HEK293 (cell line): ENCODE measurements around the gene SYNGR4.

Experiments
- BCL11B ChIP-seq: fragments of 450-650 bp; formaldehyde crosslinking; IDR thresholded peaks from 2 replicates; pipeline ENCODE4 v1.5.1; 2016; ENCODE audit warnings: low read depth, missing biosample characterization, missing genetic modification characterization
- GFI1B ChIP-seq: fragments of 450-650 bp; formaldehyde crosslinking; IDR thresholded peaks from 2 replicates; pipeline ENCODE4 v1.5.1; 2016; ENCODE audit warnings: missing biosample characterization, missing genetic modification characterization
- GLIS1 ChIP-seq: fragments of 450-650 bp; formaldehyde crosslinking; IDR thresholded peaks from 2 replicates; pipeline ENCODE4 v1.5.1; 2016; ENCODE audit warnings: missing biosample characterization, missing genetic modification characterization
- HOXA7 ChIP-seq: sonication (generic); formaldehyde crosslinking; IDR thresholded peaks from 2 replicates; pipeline ENCODE4 v1.8.1; 2022; ENCODE audit warnings: missing genetic modification reagents, borderline replicate concordance
- KLF10 ChIP-seq: fragments of 450-650 bp; IDR thresholded peaks from 2 replicates; pipeline ENCODE4 v1.5.1; 2018; ENCODE audit warnings: missing biosample characterization, mild to moderate bottlenecking, missing genetic modification characterization
- KLF8 ChIP-seq: fragments of 450-650 bp; formaldehyde crosslinking; IDR thresholded peaks from 2 replicates; pipeline ENCODE4 v1.5.1; 2016; ENCODE audit warnings: missing biosample characterization, missing genetic modification characterization
- KLF9 ChIP-seq: fragments of 450-650 bp; formaldehyde crosslinking; IDR thresholded peaks from 2 replicates; pipeline ENCODE4 v1.5.1; 2016; ENCODE audit warnings: missing biosample characterization, missing genetic modification characterization, low read depth
- MEIS1 ChIP-seq: sonication (generic); formaldehyde crosslinking; IDR thresholded peaks from 2 replicates; pipeline ENCODE4 v1.8.1; 2022; ENCODE audit warnings: missing genetic modification reagents, mild to moderate bottlenecking, borderline replicate concordance
- MYNN ChIP-seq: fragments of 450-650 bp; formaldehyde crosslinking; IDR thresholded peaks from 2 replicates; pipeline ENCODE4 v1.5.1; 2016; ENCODE audit warnings: missing biosample characterization, missing genetic modification characterization, borderline replicate concordance
- YY2 ChIP-seq: fragments of 450-650 bp; formaldehyde crosslinking; IDR thresholded peaks from 2 replicates; pipeline ENCODE4 v1.5.1; 2016; ENCODE audit warnings: missing biosample characterization, missing genetic modification characterization
- ZBTB11 ChIP-seq: fragments of 450-650 bp; formaldehyde crosslinking; conservative IDR thresholded peaks from 2 replicates; pipeline ENCODE4 v1.5.1; 2016; ENCODE audit warnings: low read depth, missing biosample characterization, missing genetic modification characterization
- ZBTB17 ChIP-seq: fragments of 450-650 bp; formaldehyde crosslinking; IDR thresholded peaks from 2 replicates; pipeline ENCODE4 v1.5.1; 2016; ENCODE audit warnings: missing biosample characterization, missing genetic modification characterization
- ZFP37 ChIP-seq: fragments of 450-650 bp; formaldehyde crosslinking; IDR thresholded peaks from 2 replicates; pipeline ENCODE4 v1.5.1; 2016; ENCODE audit warnings: missing biosample characterization, missing genetic modification characterization
- ZFP41 ChIP-seq: fragments of 450-650 bp; formaldehyde crosslinking; IDR thresholded peaks from 2 replicates; pipeline ENCODE4 v1.5.1; 2016; ENCODE audit warnings: missing biosample characterization, missing genetic modification characterization, borderline replicate concordance
- ZFP69B ChIP-seq: fragments of 450-650 bp; formaldehyde crosslinking; IDR thresholded peaks from 2 replicates; pipeline ENCODE4 v1.5.1; 2016; ENCODE audit warnings: missing biosample characterization, missing genetic modification characterization
- ZIC2 ChIP-seq: fragments of 450-650 bp; formaldehyde crosslinking; IDR thresholded peaks from 2 replicates; pipeline ENCODE4 v1.5.1; 2016; ENCODE audit warnings: missing biosample characterization, missing genetic modification characterization
- ZNF121 ChIP-seq: fragments of 450-650 bp; formaldehyde crosslinking; IDR thresholded peaks from 2 replicates; pipeline ENCODE4 v1.5.1; 2016; ENCODE audit warnings: missing biosample characterization, missing genetic modification characterization
- ZNF138 ChIP-seq: fragments of 450-650 bp; formaldehyde crosslinking; IDR thresholded peaks from 2 replicates; pipeline ENCODE4 v1.5.1; 2016; ENCODE audit warnings: missing biosample characterization, missing genetic modification characterization, borderline replicate concordance
- ZNF16 ChIP-seq: fragments of 450-650 bp; formaldehyde crosslinking; IDR thresholded peaks from 2 replicates; pipeline ENCODE4 v1.5.1; 2016; ENCODE audit warnings: low read depth, missing biosample characterization, missing genetic modification characterization
- ZNF174 ChIP-seq: fragments of 450-650 bp; formaldehyde crosslinking; IDR thresholded peaks from 2 replicates; pipeline ENCODE4 v1.5.0; 2017; ENCODE audit warnings: missing biosample characterization, mild to moderate bottlenecking, missing genetic modification characterization
- ZNF311 ChIP-seq: fragments of 450-650 bp; formaldehyde crosslinking; IDR thresholded peaks from 2 replicates; pipeline ENCODE4 v1.5.1; 2017; ENCODE audit warnings: missing biosample characterization, missing genetic modification characterization, borderline replicate concordance
- ZNF404 ChIP-seq: fragments of 450-650 bp; formaldehyde crosslinking; IDR thresholded peaks from 2 replicates; pipeline ENCODE4 v1.5.1; 2017; ENCODE audit warnings: missing biosample characterization, missing genetic modification characterization
- ZNF48 ChIP-seq: fragments of 450-650 bp; formaldehyde crosslinking; IDR thresholded peaks from 2 replicates; pipeline ENCODE4 v1.5.1; 2016; ENCODE audit warnings: missing biosample characterization, missing genetic modification characterization
- ZNF544 ChIP-seq: fragments of 450-650 bp; formaldehyde crosslinking; IDR thresholded peaks from 2 replicates; pipeline ENCODE4 v1.5.0; 2017; ENCODE audit warnings: missing biosample characterization, missing genetic modification characterization
- ZNF548 ChIP-seq: fragments of 450-650 bp; formaldehyde crosslinking; IDR thresholded peaks from 2 replicates; pipeline ENCODE4 v1.5.1; 2016; ENCODE audit warnings: missing biosample characterization, missing genetic modification characterization
- ZNF600 ChIP-seq: fragments of 450-650 bp; formaldehyde crosslinking; IDR thresholded peaks from 2 replicates; pipeline ENCODE4 v1.5.1; 2016; ENCODE audit warnings: missing biosample characterization, missing genetic modification characterization
- ZNF658 ChIP-seq: fragments of 450-650 bp; formaldehyde crosslinking; IDR thresholded peaks from 2 replicates; pipeline ENCODE4; 2016; ENCODE audit warnings: missing biosample characterization, missing genetic modification characterization
- ZNF677 ChIP-seq: fragments of 450-650 bp; IDR thresholded peaks from 2 replicates; pipeline ENCODE4 v1.5.0; 2018; ENCODE audit warnings: missing biosample characterization, mild to moderate bottlenecking, missing genetic modification characterization, moderate library complexity
- ZNF692 ChIP-seq: fragments of 450-650 bp; formaldehyde crosslinking; IDR thresholded peaks from 2 replicates; pipeline ENCODE4 v1.5.1; 2016; ENCODE audit warnings: missing biosample characterization, missing genetic modification characterization
- ZNF830 ChIP-seq: fragments of 450-650 bp; IDR thresholded peaks from 2 replicates; pipeline ENCODE4 v1.5.0; 2018; ENCODE audit warnings: missing biosample characterization, missing genetic modification characterization, low read depth, mild to moderate bottlenecking, moderate library complexity
- ZSCAN16 ChIP-seq: fragments of 450-650 bp; formaldehyde crosslinking; IDR thresholded peaks from 2 replicates; pipeline ENCODE4 v1.5.1; 2016; ENCODE audit warnings: missing biosample characterization, missing genetic modification characterization
- ZSCAN30 ChIP-seq: fragments of 450-650 bp; IDR thresholded peaks from 2 replicates; pipeline ENCODE4 v1.5.1; 2018; ENCODE audit warnings: missing biosample characterization, mild to moderate bottlenecking, missing genetic modification characterization, moderate library complexity
- TF ChIP-seq, protein P1 (sequence below): fragments of 450-650 bp; formaldehyde crosslinking; IDR thresholded peaks from 2 replicates; pipeline ENCODE4 v1.5.1; 2016; ENCODE audit warnings: missing biosample characterization, missing genetic modification characterization
- TF ChIP-seq, protein P2 (sequence below): fragments of 450-650 bp; formaldehyde crosslinking; IDR thresholded peaks from 2 replicates; pipeline ENCODE4 v1.5.1; 2016; ENCODE audit warnings: missing biosample characterization, missing genetic modification characterization

The SYNGR4 gene

DNA sequence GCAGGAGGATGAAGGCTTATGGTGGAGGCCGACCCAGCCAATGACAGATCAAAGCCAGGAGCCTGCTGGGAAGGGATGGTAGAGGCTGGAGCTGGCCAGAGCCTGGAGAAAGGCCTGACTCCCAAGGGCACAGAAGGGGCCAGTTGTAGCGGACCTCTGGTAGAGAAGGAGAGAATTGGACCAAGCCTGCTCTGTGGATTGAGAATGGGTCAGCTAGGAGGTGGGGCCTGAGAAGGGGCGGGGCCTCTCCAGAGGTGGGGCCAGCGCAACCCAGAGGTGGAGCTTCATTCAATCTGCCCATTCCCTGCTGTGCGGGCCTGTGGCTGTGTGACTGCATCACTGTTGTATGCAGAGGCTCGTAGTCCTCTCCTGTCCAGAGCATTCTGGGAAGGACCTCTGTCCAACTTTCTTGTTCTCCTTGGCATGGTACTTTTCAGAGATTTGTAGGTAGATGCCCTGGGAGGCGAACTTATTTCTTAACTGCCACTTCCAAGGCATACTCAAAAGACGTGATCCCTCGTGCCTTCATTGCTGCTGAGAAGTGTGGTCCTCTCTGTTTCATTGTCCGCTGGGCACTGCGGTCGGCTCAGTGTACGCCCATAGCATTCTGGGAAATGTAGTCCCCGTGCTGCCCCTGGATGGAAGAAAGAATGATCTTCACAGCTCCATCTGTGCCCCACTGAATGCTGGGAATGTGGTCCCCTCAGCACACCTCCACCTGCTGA is 36.0 kb downstream of the SYNGR4 start (continued):
- TF ChIP-seq ZNF174 (tag by site-specific recombination) (no peak), ZNF544 (tag by site-specific recombination) (no peak), ZIC2 (tag by site-specific recombination) (peak; percentile 58), GFI1B (tag by site-specific recombination) (no peak), ZFP69B (tag by site-specific recombination) (peak; percentile 76), GLIS1 (tag by site-specific recombination) (no peak), ZNF121 (tag by site-specific recombination) (no peak), KLF8 (tag by site-specific recombination) (peak; percentile 89), BCL11B (tag by site-specific recombination) (peak; percentile 42), ZNF48 (tag by site-specific recombination) (no peak), ZBTB11 (peak; percentile 90), ZBTB17 (tag by site-specific recombination) (peak; percentile 97), ZSCAN16 (tag by site-specific recombination) (no peak), ZNF677 (tag by site-specific recombination) (no peak), MEIS1 (CRISPR knock-in tag) (no peak), ZNF311 (tag by site-specific recombination) (no peak), KLF10 (tag by site-specific recombination) (no peak), ZNF692 (peak; percentile 68; the same call in 1 of the 2 replicates), MYNN (tag by site-specific recombination) (no peak), ZFP37 (0 out of 2 replicates have a peak, but pooled peaks have one; percentile 33), ZFP41 (no peak), ZNF404 (no peak), ZSCAN30 (tag by site-specific recombination) (0 out of 2 replicates have a peak, but pooled peaks have one; percentile 24), ZNF830 (tag by site-specific recombination) (no peak), ZNF600 (tag by site-specific recombination) (peak; percentile 69), ZNF16 (tag by site-specific recombination) (no peak), HOXA7 (CRISPR knock-in tag) (no peak), ZNF658 (no peak), KLF9 (tag by site-specific recombination) (peak; percentile 33; the same call in 1 of the 2 replicates), ZNF548 (tag by site-specific recombination) (no peak), ZNF138 (tag by site-specific recombination) (no peak), YY2 (tag by site-specific recombination) (0 out of 2 replicates have a peak, but pooled peaks have one; percentile 38)
- TF ChIP-seq, protein P1, sequence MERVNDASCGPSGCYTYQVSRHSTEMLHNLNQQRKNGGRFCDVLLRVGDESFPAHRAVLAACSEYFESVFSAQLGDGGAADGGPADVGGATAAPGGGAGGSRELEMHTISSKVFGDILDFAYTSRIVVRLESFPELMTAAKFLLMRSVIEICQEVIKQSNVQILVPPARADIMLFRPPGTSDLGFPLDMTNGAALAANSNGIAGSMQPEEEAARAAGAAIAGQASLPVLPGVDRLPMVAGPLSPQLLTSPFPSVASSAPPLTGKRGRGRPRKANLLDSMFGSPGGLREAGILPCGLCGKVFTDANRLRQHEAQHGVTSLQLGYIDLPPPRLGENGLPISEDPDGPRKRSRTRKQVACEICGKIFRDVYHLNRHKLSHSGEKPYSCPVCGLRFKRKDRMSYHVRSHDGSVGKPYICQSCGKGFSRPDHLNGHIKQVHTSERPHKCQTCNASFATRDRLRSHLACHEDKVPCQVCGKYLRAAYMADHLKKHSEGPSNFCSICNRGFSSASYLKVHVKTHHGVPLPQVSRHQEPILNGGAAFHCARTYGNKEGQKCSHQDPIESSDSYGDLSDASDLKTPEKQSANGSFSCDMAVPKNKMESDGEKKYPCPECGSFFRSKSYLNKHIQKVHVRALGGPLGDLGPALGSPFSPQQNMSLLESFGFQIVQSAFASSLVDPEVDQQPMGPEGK, result 0 out of 2 replicates have a peak, but pooled peaks have one; percentile 13
- TF ChIP-seq, protein P2, sequence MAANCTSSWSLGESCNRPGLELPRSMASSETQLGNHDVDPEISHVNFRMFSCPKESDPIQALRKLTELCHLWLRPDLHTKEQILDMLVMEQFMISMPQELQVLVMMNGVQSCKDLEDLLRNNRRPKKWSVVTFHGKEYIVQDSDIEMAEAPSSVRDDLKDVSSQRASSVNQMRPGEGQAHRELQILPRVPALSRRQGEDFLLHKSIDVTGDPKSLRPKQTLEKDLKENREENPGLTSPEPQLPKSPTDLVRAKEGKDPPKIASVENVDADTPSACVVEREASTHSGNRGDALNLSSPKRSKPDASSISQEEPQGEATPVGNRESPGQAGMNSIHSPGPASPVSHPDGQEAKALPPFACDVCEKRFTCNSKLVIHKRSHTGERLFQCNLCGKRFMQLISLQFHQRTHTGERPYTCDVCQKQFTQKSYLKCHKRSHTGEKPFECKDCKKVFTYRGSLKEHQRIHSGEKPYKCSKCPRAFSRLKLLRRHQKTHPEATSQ (tag by site-specific recombination), result no peak
